Body of pancreas (tissue), 4 donors: ENCODE measurements around the gene VEGFA. TPM values are rescaled to one million over a fixed set of nuclear protein-coding genes. Genes with fewer than 3 reads are reported as not detected.

Source experiments
- ATAC-seq: fragments of 150-250 bp; one replicate; pipeline ENCODE4 v1.9.1; 2016
- DNase-seq, 4 donors: peaks; one replicate each; pipeline ENCODE4 v3.0.0-alpha.2; 2019
- H3K27ac ChIP-seq, 4 donors: fragments of 200-600 bp; sonication (generic); 1 replicate in 3 of 4; 2 replicates in 1 of 4; pipeline versions ENCODE4 v1.5.1 to v1.6.1; 2016 to 2019; ENCODE audit warnings: mild to moderate bottlenecking in 1 of 4, mixed read lengths in 1 of 4, moderate library complexity in 1 of 4
- H3K27me3 ChIP-seq, 2 donors: fragments of 200-600 bp; sonication (generic); one replicate each; pipeline ENCODE4 v1.6.0; 2016; ENCODE audit warnings: mild to moderate bottlenecking in 1 of 2
- H3K36me3 ChIP-seq, 2 donors: fragments of 200-600 bp; sonication (generic); replicated peaks in 1 of 2; 2 replicates each; pipeline ENCODE4 v1.5.1; 2016; ENCODE audit warnings: low read depth in 2 of 2; ENCODE audit not compliant: insufficient read depth in 1 of 2
- H3K4me1 ChIP-seq: fragments of 200-600 bp; sonication (generic); one replicate; pipeline ENCODE4 v1.6.0; 2016
- H3K4me3 ChIP-seq, 2 donors: fragments of 200-600 bp; sonication (generic); 1 replicate in 1 of 2; 2 replicates in 1 of 2; pipeline ENCODE4 v1.5.1; 2016 to 2019
- H3K9me3 ChIP-seq, 3 donors: fragments of 200-600 bp; sonication (generic); 1 replicate in 2 of 3; 2 replicates in 1 of 3; pipeline ENCODE4 v1.5.1; 2016
- CTCF ChIP-seq, 7 experiments: fragments of 450-650 bp in 4 of 7; fragments of 200-600 bp in 3 of 7; sonication (generic) in 3 of 7; IDR thresholded peaks; one replicate each; pipeline ENCODE4 v1.5.1; 2016 to 2019; ENCODE audit warnings: antibody characterized with exemption in 7 of 7
- POLR2A ChIP-seq, 3 donors: fragments of 450-650 bp; IDR thresholded peaks; one replicate each; pipeline ENCODE4 v1.6.1; 2016; ENCODE audit warnings: antibody characterized with exemption in 3 of 3, mild to moderate bottlenecking in 2 of 3
- WGBS, 2 donors: methylation state at CpG; one replicate each; pipeline ENCODE4 v1.1.5; 2017; 5-methylcytosine and 5-hydroxymethylcytosine counted together
- intact Hi-C: fragments of 100-400 bp; cut with DNase I; formaldehyde crosslinking; loops from one replicate; pipeline ENCODE4 v1.15.1; 2023
- total RNA-seq, 2 donors: library from RNA; depleted of rRNA; stranded (reverse); fragments of >200 nt; gene quantifications; one replicate each; pipeline ENCODE4 v1.1.0, GENCODE V29; 2016

The VEGFA gene
- total RNA-seq, 2 donors from 2014 or later = 84.8 to 272 TPM

GRCh38 chr6:43820486-43820885 lies 50.5 kb downstream of the VEGFA start:
- Histone ChIP-seq H3K27me3 (no peaks in the 10 kb centered on the region), H3K4me3 (no peak overlapping the region), H3K36me3 (no peaks in the 10 kb centered on the region), H3K4me1 (peaks cover 39% of the 10 kb centered on the region), H3K27ac (peak overlapping the region in 1 of 4 donors; percentile 35), H3K9me3 (no peaks in the 10 kb centered on the region)
- TF ChIP-seq CTCF (IDR thresholded peaks at IDR 0.05) = no peak
- TF ChIP-seq POLR2A (IDR thresholded peaks at IDR 0.05) = no peak
- DNase-seq (no peak), ATAC-seq (no peak)
- 64 to 71% methylated on average over 6 of the region's 6 CpGs for WGBS, 2 donors
- intact Hi-C loops = no loop called here

- Histone ChIP-seq H3K9me3 (no peaks in the 10 kb centered on the region), H3K4me3 (no peak overlapping the region), H3K4me1 (peaks cover 47% of the 10 kb centered on the region), H3K36me3 (no peaks in the 10 kb centered on the region), H3K27me3 (no peaks in the 10 kb centered on the region), H3K27ac (peak overlapping the region in 1 of 4 donors; percentile 35)
- no peak for TF ChIP-seq CTCF (IDR thresholded peaks at IDR 0.05)
- no peak for TF ChIP-seq POLR2A (IDR thresholded peaks at IDR 0.05)
- intact Hi-C loops = no loop called here
- 69 to 83% methylated on average over 4 of the region's 4 CpGs for WGBS, 2 donors
- ATAC-seq (no peak), DNase-seq (no peak)
Measured at GRCh38 chr6:43821101-43821886, 51.3 kb downstream of the VEGFA start.

GRCh38 chr6:43823390-43823789 lies 53.4 kb downstream of the VEGFA start:
- Histone ChIP-seq H3K27ac (peak overlapping the region; percentile 54 to 90 (median 87)), H3K4me3 (no peak overlapping the region), H3K36me3 (no peaks in the 10 kb centered on the region), H3K27me3 (no peaks in the 10 kb centered on the region), H3K4me1 (peaks cover 52% of the 10 kb centered on the region), H3K9me3 (no peaks in the 10 kb centered on the region)
- no peak for TF ChIP-seq CTCF (IDR thresholded peaks at IDR 0.05)
- TF ChIP-seq POLR2A (IDR thresholded peaks at IDR 0.05) = no peak
- intact Hi-C loops = no loop called here
- WGBS, 2 donors = 20 to 23% methylated on average over 3 to 9 of the region's 9 CpGs
- DNase-seq (peak in 3 of 4 donors; percentile 35 to 54 (median 41)), ATAC-seq (peak; percentile 25)

GRCh38 chr6:43823879-43824702 lies 54.1 kb downstream of the VEGFA start:
- peak; percentile 94 for ATAC-seq
- intact Hi-C loops = no loop called here
- TF ChIP-seq CTCF (IDR thresholded peaks at IDR 0.05) (peak in 4 of 7 experiments; percentile 28 to 54 (median 37)), POLR2A (IDR thresholded peaks at IDR 0.05) (peak in 2 of 3 donors; percentile 62 to 66)
- H3K36me3 ChIP-seq = no peaks in the 10 kb centered on the region
- no peaks in the 10 kb centered on the region for H3K9me3 ChIP-seq
- 3 to 11% methylated on average over 11 of the region's 11 CpGs for WGBS, 2 donors
- peak overlapping the region; percentile 54 to 90 (median 87) for H3K27ac ChIP-seq
- no peak overlapping the region for H3K4me3 ChIP-seq
- no peaks in the 10 kb centered on the region for H3K27me3 ChIP-seq
- H3K4me1 ChIP-seq = peaks cover 52% of the 10 kb centered on the region
- peak; percentile 85 to 95 (median 92) for DNase-seq
